GM13977 (cell line): ENCODE data around the gene ASXL1.
"Not testable (repeated sequence)": the region's sequence is repeated elsewhere in the genome, so short reads cannot be mapped to it uniquely, and the experiment has no call there.

Source experiments
- DNase-seq: peaks from one replicate; pipeline ENCODE4 v3.0.0; 2012; ENCODE audit warnings: low spot score
- CTCF ChIP-seq: IDR thresholded peaks from 2 replicates; pipeline ENCODE4 v1.5.1; 2012; ENCODE audit warnings: mild to moderate bottlenecking, control low read depth; ENCODE audit not compliant: insufficient read depth; ENCODE audit errors: extremely low read depth, missing control alignments
- in situ Hi-C: fragments of 300-500 bp; cut with MboI; formaldehyde crosslinking; loops from one replicate; pipeline ENCODE4 v1.12.0; 2022; ENCODE audit warnings: low sequenced_read_pairs, low pct_unique_long_range_greater_than_20kb, mixed read lengths, inconsistent platforms; ENCODE audit not compliant: unreplicated experiment

Gene ASXL1

GRCh38 chr20:32465092-32465900 lies 107.2 kb downstream of the ASXL1 start:
- no peak for TF ChIP-seq CTCF
- in situ Hi-C loops, result no loop called here
- no peak for DNase-seq

GRCh38 chr20:32465901-32466675 lies 108.0 kb downstream of the ASXL1 start:
- DNase-seq, in situ Hi-C loops: not testable (repeated sequence)

- in situ Hi-C loops, result no loop called here
- no peak for TF ChIP-seq CTCF
- DNase-seq, result no peak
These were observed 108.8 kb downstream of the ASXL1 start for GRCh38 chr20:32466739-32467505.

- DNase-seq, result no peak
- TF ChIP-seq CTCF, result no peak
- in situ Hi-C loops, result no loop called here
These were observed 109.6 kb downstream of the ASXL1 start for GRCh38 chr20:32467506-32468312.

- in situ Hi-C loops, result no loop called here
- TF ChIP-seq CTCF, result no peak
- no peak for DNase-seq
These were observed 110.1 kb downstream of the ASXL1 start for GRCh38 chr20:32468313-32468640.

GRCh38 chr20:32468860-32469259 lies 110.7 kb downstream of the ASXL1 start:
- no peak for TF ChIP-seq CTCF
- DNase-seq, result no peak
- in situ Hi-C loops, result no loop called here
